ENCODE data around the gene GARIN6.

Gene GARIN6

GRCh38 chr12:99647453-99647852 is at the start of gene GARIN6:
Gene GARIN6 (plus strand): TSS chr12:99647753. CDS start chr12:99648175, 422 bp downstream.
- Histone ChIP-seq H3K9ac (no peak within 1 kb of the TSS), H3K4me1 (ENCODE audit: low read depth, poor library complexity, severe bottlenecking) (no peaks in the 10 kb centered on the region), H3K79me2 (ENCODE audit: insufficient read depth, low read depth) (no peaks in the 10 kb centered on the region), H2AFZ (ENCODE audit: low read depth) (no peak within 1 kb of the TSS), H3K36me3 (ENCODE audit: insufficient read depth) (no peaks in the 10 kb centered on the region), H3K27ac (no peak within 1 kb of the TSS), H3K4me2 (no peak within 1 kb of the TSS), H4K20me1 (ENCODE audit: insufficient read depth) (no peaks in the 10 kb centered on the region), H3K4me3 (IDR thresholded peaks at IDR 0.05; ENCODE audit: insufficient read depth, low read depth, low read length) (no peak within 1 kb of the TSS), H3K27me3 (ENCODE audit: insufficient read depth, low read depth) (no peaks in the 10 kb centered on the region)
- TF ChIP-seq, protein P1, sequence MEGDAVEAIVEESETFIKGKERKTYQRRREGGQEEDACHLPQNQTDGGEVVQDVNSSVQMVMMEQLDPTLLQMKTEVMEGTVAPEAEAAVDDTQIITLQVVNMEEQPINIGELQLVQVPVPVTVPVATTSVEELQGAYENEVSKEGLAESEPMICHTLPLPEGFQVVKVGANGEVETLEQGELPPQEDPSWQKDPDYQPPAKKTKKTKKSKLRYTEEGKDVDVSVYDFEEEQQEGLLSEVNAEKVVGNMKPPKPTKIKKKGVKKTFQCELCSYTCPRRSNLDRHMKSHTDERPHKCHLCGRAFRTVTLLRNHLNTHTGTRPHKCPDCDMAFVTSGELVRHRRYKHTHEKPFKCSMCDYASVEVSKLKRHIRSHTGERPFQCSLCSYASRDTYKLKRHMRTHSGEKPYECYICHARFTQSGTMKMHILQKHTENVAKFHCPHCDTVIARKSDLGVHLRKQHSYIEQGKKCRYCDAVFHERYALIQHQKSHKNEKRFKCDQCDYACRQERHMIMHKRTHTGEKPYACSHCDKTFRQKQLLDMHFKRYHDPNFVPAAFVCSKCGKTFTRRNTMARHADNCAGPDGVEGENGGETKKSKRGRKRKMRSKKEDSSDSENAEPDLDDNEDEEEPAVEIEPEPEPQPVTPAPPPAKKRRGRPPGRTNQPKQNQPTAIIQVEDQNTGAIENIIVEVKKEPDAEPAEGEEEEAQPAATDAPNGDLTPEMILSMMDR (conservative IDR thresholded peaks at IDR 0.05; ENCODE audit: low read depth, low read length) = no peak

DNA sequence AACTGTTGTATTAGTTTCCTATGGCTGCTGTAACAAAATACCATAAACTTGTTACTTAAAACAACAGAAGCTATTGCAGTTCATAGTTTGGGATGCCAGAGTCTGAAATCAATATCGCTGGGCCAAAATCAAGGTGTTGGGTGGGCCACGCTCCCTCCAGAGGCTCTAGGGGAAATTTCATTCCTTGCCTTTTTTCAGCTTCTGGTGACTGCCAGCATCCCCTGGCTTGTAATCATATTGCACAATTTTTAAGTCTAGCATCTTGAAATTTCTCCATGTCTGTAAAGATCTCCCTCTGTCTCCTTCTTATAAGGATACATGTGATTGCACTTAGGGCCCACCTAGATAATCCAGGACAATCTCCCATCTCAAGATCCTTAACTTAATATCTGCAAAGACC is 48.8 kb upstream of the GARIN6 start:
- no peaks in the 10 kb centered on the region for H3K36me3 ChIP-seq (ENCODE audit: insufficient read depth)
- H3K27ac ChIP-seq = no peak overlapping the region
- H3K4me1 ChIP-seq (ENCODE audit: low read depth, poor library complexity, severe bottlenecking) = no peaks in the 10 kb centered on the region
- H4K20me1 ChIP-seq (ENCODE audit: insufficient read depth) = no peaks in the 10 kb centered on the region
- H3K27me3 ChIP-seq (ENCODE audit: insufficient read depth, low read depth) = no peaks in the 10 kb centered on the region
- H3K4me3 ChIP-seq (IDR thresholded peaks at IDR 0.05; ENCODE audit: insufficient read depth, low read depth, low read length) = no peak overlapping the region
- H3K79me2 ChIP-seq (ENCODE audit: insufficient read depth, low read depth) = no peaks in the 10 kb centered on the region
- no peak overlapping the region for H2AFZ ChIP-seq (ENCODE audit: low read depth)
- no peak overlapping the region for H3K9ac ChIP-seq
- TF ChIP-seq, protein P1 (conservative IDR thresholded peaks at IDR 0.05; ENCODE audit: low read depth, low read length) = no peak
- H3K4me2 ChIP-seq = no peak overlapping the region

DNA sequence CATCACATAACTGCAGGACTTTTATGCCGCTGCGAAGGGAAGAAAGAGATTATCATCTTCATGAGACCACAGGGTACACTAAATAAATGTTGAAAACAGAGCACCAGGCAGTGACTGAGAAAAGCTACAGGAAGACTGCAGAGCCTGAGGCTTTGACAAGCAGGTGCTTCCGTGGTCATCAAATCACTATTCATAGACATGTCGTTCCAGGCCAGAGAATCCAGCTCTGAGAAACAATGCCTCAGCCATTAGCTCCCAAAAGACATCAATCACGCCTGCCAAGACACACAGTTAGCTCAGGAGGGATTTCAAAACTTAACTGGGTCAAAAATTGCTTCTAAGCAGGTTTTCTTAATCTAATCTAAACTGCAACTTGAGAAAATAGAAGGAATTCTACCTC is 47.2 kb upstream of the GARIN6 start:
- Histone ChIP-seq H4K20me1 (ENCODE audit: insufficient read depth) (no peaks in the 10 kb centered on the region), H3K9ac (no peak overlapping the region), H3K27me3 (ENCODE audit: insufficient read depth, low read depth) (no peaks in the 10 kb centered on the region), H3K4me1 (ENCODE audit: low read depth, poor library complexity, severe bottlenecking) (no peaks in the 10 kb centered on the region), H3K27ac (no peak overlapping the region), H3K4me2 (no peak overlapping the region), H3K79me2 (ENCODE audit: insufficient read depth, low read depth) (no peaks in the 10 kb centered on the region), H3K4me3 (IDR thresholded peaks at IDR 0.05; ENCODE audit: insufficient read depth, low read depth, low read length) (no peak overlapping the region), H2AFZ (ENCODE audit: low read depth) (no peak overlapping the region), H3K36me3 (ENCODE audit: insufficient read depth) (no peaks in the 10 kb centered on the region)
- TF ChIP-seq, protein P1 (conservative IDR thresholded peaks at IDR 0.05; ENCODE audit: low read depth, low read length) = no peak

DNA sequence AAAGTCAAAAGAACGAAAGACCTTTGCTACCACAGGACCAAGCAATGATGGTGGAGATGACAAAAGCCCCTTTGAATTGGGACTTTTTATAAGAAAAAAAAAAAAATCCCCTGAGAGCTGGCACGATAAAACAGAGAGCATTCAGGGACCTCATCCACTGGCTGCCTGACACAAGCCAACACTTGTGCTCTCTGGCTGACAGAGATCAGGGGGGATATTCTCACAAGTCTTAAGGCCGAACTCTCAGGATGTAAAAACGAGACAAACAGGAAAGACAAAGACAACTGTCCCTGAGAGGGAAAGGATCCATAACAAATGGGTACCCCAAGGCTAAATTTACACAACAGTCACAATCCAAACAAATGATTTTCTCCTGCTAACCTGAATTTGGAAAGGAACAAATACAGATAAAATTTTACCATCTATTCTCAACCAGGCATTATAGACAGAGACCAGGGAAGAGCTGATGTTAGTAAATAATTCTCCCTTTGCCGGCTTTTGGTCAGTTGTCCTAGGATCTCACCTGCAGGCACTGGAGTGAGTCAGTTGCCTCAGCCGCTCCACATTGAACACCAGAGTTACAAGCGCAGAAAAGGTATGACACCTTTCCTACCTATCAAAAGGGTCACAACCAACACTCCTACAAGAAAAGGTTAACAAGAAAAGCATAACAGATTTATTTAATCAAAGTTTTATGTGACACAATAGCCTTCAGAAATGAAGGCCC is 37.9 kb upstream of the GARIN6 start:
- H3K27me3 ChIP-seq (ENCODE audit: insufficient read depth, low read depth) = no peaks in the 10 kb centered on the region
- no peak overlapping the region for H2AFZ ChIP-seq (ENCODE audit: low read depth)
- H4K20me1 ChIP-seq (ENCODE audit: insufficient read depth) = no peaks in the 10 kb centered on the region
- no peak overlapping the region for H3K9ac ChIP-seq
- no peak overlapping the region for H3K27ac ChIP-seq
- TF ChIP-seq, protein P1 (conservative IDR thresholded peaks at IDR 0.05; ENCODE audit: low read depth, low read length) = no peak
- no peak overlapping the region for H3K4me3 ChIP-seq (IDR thresholded peaks at IDR 0.05; ENCODE audit: insufficient read depth, low read depth, low read length)
- H3K4me2 ChIP-seq = no peak overlapping the region
- H3K4me1 ChIP-seq (ENCODE audit: low read depth, poor library complexity, severe bottlenecking) = no peaks in the 10 kb centered on the region
- H3K79me2 ChIP-seq (ENCODE audit: insufficient read depth, low read depth) = no peaks in the 10 kb centered on the region
- no peaks in the 10 kb centered on the region for H3K36me3 ChIP-seq (ENCODE audit: insufficient read depth)
